GM23338 (cell line): ENCODE measurements around the gene TLE1. TPM values are rescaled to one million over a fixed set of nuclear protein-coding genes. Genes with fewer than 3 reads are reported as not detected.

Source experiments
- ATAC-seq: fragments of 200-7000 bp; cut with Tn5 transposase; 3 replicates; pipeline ENCODE4 v1.9.1; 2020
- DNase-seq: peaks from one replicate; pipeline ENCODE4 v3.0.0-alpha.2; 2015; ENCODE audit warnings: low spot score
- H2AFZ ChIP-seq: fragments of 200-600 bp; sonication (generic); 2 replicates; pipeline ENCODE4 v1.8.0; 2016; ENCODE audit warnings: antibody characterized with exemption, mild to moderate bottlenecking, moderate library complexity
- H3F3A ChIP-seq: fragments of 200-600 bp; sonication (generic); replicated peaks from 2 replicates; pipeline ENCODE4 v1.8.0; 2017; ENCODE audit warnings: antibody characterized with exemption, mixed run types, low read depth
- H3K27ac ChIP-seq: fragments of 200-600 bp; sonication (generic); 2 replicates; pipeline ENCODE4 v1.6.1; 2016; ENCODE audit warnings: low read depth
- H3K27me3 ChIP-seq: fragments of 200-600 bp; sonication (generic); 2 replicates; pipeline ENCODE4 v1.8.0; 2016; ENCODE audit warnings: mild to moderate bottlenecking, mixed run types, moderate library complexity; ENCODE audit not compliant: insufficient read depth
- H3K36me3 ChIP-seq: fragments of 200-600 bp; sonication (generic); 2 replicates; pipeline ENCODE4 v1.8.0; 2016; ENCODE audit warnings: mild to moderate bottlenecking; ENCODE audit not compliant: insufficient read depth
- H3K4me1 ChIP-seq: fragments of 200-600 bp; sonication (generic); 2 replicates; pipeline ENCODE4 v1.8.0; 2016; ENCODE audit warnings: mild to moderate bottlenecking, moderate library complexity; ENCODE audit not compliant: insufficient read depth
- H3K4me2 ChIP-seq: fragments of 200-600 bp; sonication (generic); 2 replicates; pipeline ENCODE4 v1.7.1; 2017; ENCODE audit warnings: mixed run types
- H3K4me3 ChIP-seq: fragments of 200-600 bp; sonication (generic); 2 replicates; pipeline ENCODE4 v1.6.1; 2016; ENCODE audit warnings: mixed run types
- H3K79me2 ChIP-seq: fragments of 200-600 bp; sonication (generic); replicated peaks from 2 replicates; pipeline ENCODE4 v1.8.0; 2017; ENCODE audit warnings: mild to moderate bottlenecking; ENCODE audit not compliant: insufficient read depth
- H3K9me2 ChIP-seq: fragments of 200-600 bp; sonication (generic); 2 replicates; pipeline ENCODE4 v1.8.0; 2017; ENCODE audit not compliant: insufficient read depth
- H4K20me1 ChIP-seq: fragments of 200-600 bp; sonication (generic); replicated peaks from 2 replicates; pipeline ENCODE4 v1.8.0; 2017; ENCODE audit warnings: mild to moderate bottlenecking; ENCODE audit not compliant: insufficient read depth
- H3K27ac Mint-ChIP-seq: 2 replicates; pipeline ENCODE4 v1.8.0; 2020; ENCODE audit warnings: inconsistent platforms, mild to moderate bottlenecking, moderate library complexity, mixed read lengths
- H3K27me3 Mint-ChIP-seq: 3 replicates; pipeline ENCODE4 v1.8.0; 2022; ENCODE audit warnings: low read depth, mild to moderate bottlenecking, moderate library complexity, mixed read lengths, inconsistent platforms; ENCODE audit not compliant: insufficient read depth, poor library complexity
- H3K36me3 Mint-ChIP-seq: 3 replicates; pipeline ENCODE4 v1.8.0; 2021; ENCODE audit warnings: low read depth, mild to moderate bottlenecking, inconsistent platforms, moderate library complexity, mixed read lengths
- H3K4me1 Mint-ChIP-seq: 3 replicates; pipeline ENCODE4 v1.8.0; 2020; ENCODE audit warnings: mild to moderate bottlenecking, inconsistent platforms, mixed read lengths
- H3K4me3 Mint-ChIP-seq: 3 replicates; pipeline ENCODE4 v1.8.0; 2021; ENCODE audit warnings: moderate library complexity, mild to moderate bottlenecking, inconsistent platforms, mixed read lengths
- H3K9me3 Mint-ChIP-seq: 3 replicates; pipeline ENCODE4 v1.8.0; 2020; ENCODE audit warnings: moderate library complexity, mild to moderate bottlenecking, inconsistent platforms, mixed read lengths
- EZH2 ChIP-seq: fragments of 200-600 bp; sonication (generic); IDR thresholded peaks from one replicate; pipeline ENCODE4 v1.8.0; 2017; ENCODE audit warnings: antibody characterized with exemption, mild to moderate bottlenecking, low read depth; ENCODE audit not compliant: unreplicated experiment
- POLR2AphosphoS5 ChIP-seq: IDR thresholded peaks from 2 replicates; pipeline ENCODE4 v1.6.1; 2016; ENCODE audit warnings: antibody characterized with exemption, low read depth
- ZNF114 ChIP-seq: fragments of 250-450 bp; sonication (Bioruptor Pico); IDR thresholded peaks from 2 replicates; pipeline ENCODE4 v1.5.0; 2020; ENCODE audit warnings: mild to moderate bottlenecking, moderate library complexity
- polyA plus RNA-seq: library from polyadenylated mRNA; unstranded; fragments of >200 nt; fragmentation: Nextera tagmentation; extraction: Ambion mirVana; gene quantifications from 2 replicates; pipeline ENCODE4 v1.2.1, GENCODE V29; 2016
- total RNA-seq: library from RNA; depleted of rRNA; stranded (reverse); fragments of >200 nt; shearing (Covaris generic); gene quantifications from 2 replicates; pipeline ENCODE4 v1.2.3, GENCODE V29; 2014
- TF ChIP-seq, protein P1 (sequence below): fragments of 250-450 bp; sonication (Bioruptor Pico); IDR thresholded peaks from 2 replicates; pipeline ENCODE4 v1.5.0; 2020; ENCODE audit warnings: mild to moderate bottlenecking, moderate library complexity

Gene TLE1
- total and polyA plus RNA-seq, 2 experiments from 2014 or later = 58.1 to 132 TPM

DNA sequence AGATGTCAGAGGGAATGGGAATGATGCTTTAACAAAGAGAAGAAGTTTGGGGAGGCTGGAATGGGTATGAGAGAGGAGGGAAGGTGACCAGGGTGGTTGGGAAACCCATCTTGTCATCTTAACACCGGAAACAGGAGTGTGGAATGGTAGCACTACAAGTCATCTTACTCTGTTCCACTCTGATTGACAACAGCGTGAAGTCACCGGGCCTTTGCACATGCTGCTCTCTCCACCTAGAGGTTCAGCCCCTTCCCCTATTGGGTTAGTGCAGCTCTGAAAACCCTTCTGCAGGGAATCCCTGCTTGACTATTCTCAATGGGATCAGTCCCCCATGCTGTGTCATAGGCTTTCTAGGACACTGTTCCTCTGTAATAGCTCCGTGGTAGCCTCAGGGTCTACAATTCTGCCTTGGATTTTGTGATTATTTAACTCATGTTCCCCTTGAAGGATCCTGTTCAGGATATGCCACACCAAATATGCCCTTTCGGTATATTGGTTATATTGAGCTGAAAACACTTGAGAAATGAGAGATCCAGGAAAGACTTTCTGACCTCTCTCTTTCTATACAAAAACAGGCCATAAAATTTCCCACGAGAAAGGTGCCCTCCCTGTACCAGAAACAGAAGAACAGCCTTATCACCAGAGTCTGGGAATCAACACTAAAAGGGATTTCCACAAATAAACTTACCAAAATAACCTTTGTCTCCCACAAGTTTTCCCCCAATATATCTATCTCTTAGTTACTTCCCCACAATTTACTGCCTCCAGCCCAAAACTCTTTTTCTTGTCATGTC, 86.3 kb downstream of the TLE1 start:
- Histone ChIP-seq H3K36me3 (peaks cover 12% of the 10 kb centered on the region), H3K27ac (0 out of 2 replicates have a peak overlapping the region, but pooled peaks have one; percentile 26), H2AFZ (no peak overlapping the region), H3K79me2 (peaks cover 85% of the 10 kb centered on the region), H3K9me2 (no peaks in the 10 kb centered on the region), H4K20me1 (peaks cover 11% of the 10 kb centered on the region), H3K4me1 (peaks cover 43% of the 10 kb centered on the region), H3K4me3 (no peak overlapping the region), H3K27me3 (no peaks in the 10 kb centered on the region), H3K4me2 (no peak overlapping the region), H3F3A (no peaks in the 10 kb centered on the region)
- Mint-ChIP-seq H3K4me1 (peaks cover 43% of the 10 kb centered on the region), H3K27ac (peak overlapping the region; percentile 15), H3K36me3 (peaks cover 83% of the 10 kb centered on the region), H3K9me3 (no peaks in the 10 kb centered on the region), H3K27me3 (peaks cover 6% of the 10 kb centered on the region), H3K4me3 (no peak overlapping the region)
- no peak for DNase-seq
- no peak for ATAC-seq
- TF ChIP-seq ZNF114 (CRISPR knock-in tag) (no peak), POLR2AphosphoS5 (no peak), EZH2 (no peak)
- TF ChIP-seq, protein P1, sequence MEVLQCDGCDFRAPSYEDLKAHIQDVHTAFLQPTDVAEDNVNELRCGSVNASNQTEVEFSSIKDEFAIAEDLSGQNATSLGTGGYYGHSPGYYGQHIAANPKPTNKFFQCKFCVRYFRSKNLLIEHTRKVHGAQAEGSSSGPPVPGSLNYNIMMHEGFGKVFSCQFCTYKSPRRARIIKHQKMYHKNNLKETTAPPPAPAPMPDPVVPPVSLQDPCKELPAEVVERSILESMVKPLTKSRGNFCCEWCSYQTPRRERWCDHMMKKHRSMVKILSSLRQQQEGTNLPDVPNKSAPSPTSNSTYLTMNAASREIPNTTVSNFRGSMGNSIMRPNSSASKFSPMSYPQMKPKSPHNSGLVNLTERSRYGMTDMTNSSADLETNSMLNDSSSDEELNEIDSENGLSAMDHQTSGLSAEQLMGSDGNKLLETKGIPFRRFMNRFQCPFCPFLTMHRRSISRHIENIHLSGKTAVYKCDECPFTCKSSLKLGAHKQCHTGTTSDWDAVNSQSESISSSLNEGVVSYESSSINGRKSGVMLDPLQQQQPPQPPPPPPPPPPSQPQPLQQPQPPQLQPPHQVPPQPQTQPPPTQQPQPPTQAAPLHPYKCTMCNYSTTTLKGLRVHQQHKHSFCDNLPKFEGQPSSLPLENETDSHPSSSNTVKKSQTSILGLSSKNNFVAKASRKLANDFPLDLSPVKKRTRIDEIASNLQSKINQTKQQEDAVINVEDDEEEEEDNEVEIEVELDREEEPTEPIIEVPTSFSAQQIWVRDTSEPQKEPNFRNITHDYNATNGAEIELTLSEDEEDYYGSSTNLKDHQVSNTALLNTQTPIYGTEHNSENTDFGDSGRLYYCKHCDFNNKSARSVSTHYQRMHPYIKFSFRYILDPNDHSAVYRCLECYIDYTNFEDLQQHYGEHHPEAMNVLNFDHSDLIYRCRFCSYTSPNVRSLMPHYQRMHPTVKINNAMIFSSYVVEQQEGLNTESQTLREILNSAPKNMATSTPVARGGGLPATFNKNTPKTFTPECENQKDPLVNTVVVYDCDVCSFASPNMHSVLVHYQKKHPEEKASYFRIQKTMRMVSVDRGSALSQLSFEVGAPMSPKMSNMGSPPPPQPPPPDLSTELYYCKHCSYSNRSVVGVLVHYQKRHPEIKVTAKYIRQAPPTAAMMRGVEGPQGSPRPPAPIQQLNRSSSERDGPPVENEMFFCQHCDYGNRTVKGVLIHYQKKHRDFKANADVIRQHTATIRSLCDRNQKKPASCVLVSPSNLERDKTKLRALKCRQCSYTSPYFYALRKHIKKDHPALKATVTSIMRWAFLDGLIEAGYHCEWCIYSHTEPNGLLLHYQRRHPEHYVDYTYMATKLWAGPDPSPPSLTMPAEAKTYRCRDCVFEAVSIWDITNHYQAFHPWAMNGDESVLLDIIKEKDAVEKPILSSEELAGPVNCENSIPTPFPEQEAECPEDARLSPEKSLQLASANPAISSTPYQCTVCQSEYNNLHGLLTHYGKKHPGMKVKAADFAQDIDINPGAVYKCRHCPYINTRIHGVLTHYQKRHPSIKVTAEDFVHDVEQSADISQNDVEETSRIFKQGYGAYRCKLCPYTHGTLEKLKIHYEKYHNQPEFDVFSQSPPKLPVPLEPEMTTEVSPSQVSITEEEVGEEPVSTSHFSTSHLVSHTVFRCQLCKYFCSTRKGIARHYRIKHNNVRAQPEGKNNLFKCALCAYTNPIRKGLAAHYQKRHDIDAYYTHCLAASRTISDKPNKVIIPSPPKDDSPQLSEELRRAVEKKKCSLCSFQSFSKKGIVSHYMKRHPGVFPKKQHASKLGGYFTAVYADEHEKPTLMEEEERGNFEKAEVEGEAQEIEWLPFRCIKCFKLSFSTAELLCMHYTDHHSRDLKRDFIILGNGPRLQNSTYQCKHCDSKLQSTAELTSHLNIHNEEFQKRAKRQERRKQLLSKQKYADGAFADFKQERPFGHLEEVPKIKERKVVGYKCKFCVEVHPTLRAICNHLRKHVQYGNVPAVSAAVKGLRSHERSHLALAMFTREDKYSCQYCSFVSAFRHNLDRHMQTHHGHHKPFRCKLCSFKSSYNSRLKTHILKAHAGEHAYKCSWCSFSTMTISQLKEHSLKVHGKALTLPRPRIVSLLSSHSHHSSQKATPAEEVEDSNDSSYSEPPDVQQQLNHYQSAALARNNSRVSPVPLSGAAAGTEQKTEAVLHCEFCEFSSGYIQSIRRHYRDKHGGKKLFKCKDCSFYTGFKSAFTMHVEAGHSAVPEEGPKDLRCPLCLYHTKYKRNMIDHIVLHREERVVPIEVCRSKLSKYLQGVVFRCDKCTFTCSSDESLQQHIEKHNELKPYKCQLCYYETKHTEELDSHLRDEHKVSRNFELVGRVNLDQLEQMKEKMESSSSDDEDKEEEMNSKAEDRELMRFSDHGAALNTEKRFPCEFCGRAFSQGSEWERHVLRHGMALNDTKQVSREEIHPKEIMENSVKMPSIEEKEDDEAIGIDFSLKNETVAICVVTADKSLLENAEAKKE (CRISPR knock-in tag) = no peak
